NAMALWA (cell line): ENCODE results near the gene MAGI2.
"Not testable (repeated sequence)": the region's sequence is repeated elsewhere in the genome, so short reads cannot be mapped to it uniquely, and the experiment has no call there.

Experiments
- DNase-seq: peaks from one replicate; pipeline ENCODE4 v3.0.0-alpha.2; 2015; ENCODE audit warnings: low spot score

MAGI2 gene

GRCh38 chr7:79451580-79451979 is 1.9 kb downstream of the MAGI2 start:
- no peak for DNase-seq

- DNase-seq, result not testable (repeated sequence)
Measured at GRCh38 chr7:79442766-79443165, 10.7 kb downstream of the MAGI2 start.

GRCh38 chr7:79436378-79436777 is 17.1 kb downstream of the MAGI2 start:
- DNase-seq, result no peak

- no peak for DNase-seq
Measured at GRCh38 chr7:79434867-79435266, 18.6 kb downstream of the MAGI2 start.

GRCh38 chr7:79434098-79434497 is 19.4 kb downstream of the MAGI2 start:
- DNase-seq, result no peak

- no peak for DNase-seq
Measured at GRCh38 chr7:79430391-79430790, 23.1 kb downstream of the MAGI2 start.

- DNase-seq, result no peak
Measured at GRCh38 chr7:79425665-79426064, 27.8 kb downstream of the MAGI2 start.

- no peak for DNase-seq
Measured at GRCh38 chr7:79421751-79422150, 31.7 kb downstream of the MAGI2 start.

- DNase-seq, result no peak
Measured at GRCh38 chr7:79420464-79420863, 33.0 kb downstream of the MAGI2 start.

- DNase-seq, result no peak
Measured at GRCh38 chr7:79414910-79415309, 38.6 kb downstream of the MAGI2 start.

- no peak for DNase-seq
Measured at GRCh38 chr7:79412915-79413314, 40.6 kb downstream of the MAGI2 start.

- DNase-seq, result no peak
Measured at GRCh38 chr7:79412438-79412837, 41.0 kb downstream of the MAGI2 start.

- DNase-seq, result no peak
Measured at GRCh38 chr7:79410345-79410744, 43.1 kb downstream of the MAGI2 start.

- no peak for DNase-seq
Measured at GRCh38 chr7:79407351-79407750, 46.1 kb downstream of the MAGI2 start.

- DNase-seq, result no peak
Measured at GRCh38 chr7:79406371-79406770, 47.1 kb downstream of the MAGI2 start.

GRCh38 chr7:79405368-79405767 is 48.1 kb downstream of the MAGI2 start:
- DNase-seq, result no peak

GRCh38 chr7:79403879-79404278 is 49.6 kb downstream of the MAGI2 start:
- DNase-seq, result no peak

GRCh38 chr7:79403451-79403850 is 50.0 kb downstream of the MAGI2 start:
- no peak for DNase-seq

- no peak for DNase-seq
Measured at GRCh38 chr7:79401254-79401653, 52.2 kb downstream of the MAGI2 start.

GRCh38 chr7:79400222-79400621 is 53.2 kb downstream of the MAGI2 start:
- DNase-seq, result no peak

GRCh38 chr7:79398138-79398749 is 55.2 kb downstream of the MAGI2 start:
- no peak for DNase-seq

- DNase-seq, result no peak
Measured at GRCh38 chr7:79386688-79387422, 66.6 kb downstream of the MAGI2 start.

- no peak for DNase-seq
Measured at GRCh38 chr7:79381921-79382320, 71.5 kb downstream of the MAGI2 start.

GRCh38 chr7:79377097-79377496 is 76.4 kb downstream of the MAGI2 start:
- DNase-seq, result no peak
